Measurements from ENCODE around the gene TLL2. TPM values are rescaled to one million over a fixed set of nuclear protein-coding genes. Genes with fewer than 3 reads are reported as not detected.

TLL2 gene
- total and polyA plus RNA-seq, 9 of the 15 experiments (the other 6 are each of a cell fraction or from before 2014, with no cell fraction given): 0.09 TPM; not detected in 8

- ATAC-seq: no peak
- Histone ChIP-seq H3K4me1 (replicated peaks in 1 of 2; ENCODE audit: control insufficient read depth in 2 of 2, insufficient read depth in 2 of 2, low read length in 2 of 2) (no peaks in the 10 kb centered on the region), H2AFZ (ENCODE audit: low read depth, low read length) (no peak overlapping the region), H3K79me2 (ENCODE audit: control insufficient read depth, insufficient read depth, low read length) (peaks cover 14% of the 10 kb centered on the region; the same call in 2 of the 3 replicates), H3K9ac (ENCODE audit: insufficient read depth in 1 of 2, low read depth in 2 of 2, low read length in 2 of 2) (no peak overlapping the region), H3K27ac (ENCODE audit: extremely low read depth, low read depth, low read length) (no peak overlapping the region), H3K9me1 (ENCODE audit: control insufficient read depth, insufficient read depth, low read length) (no peaks in the 10 kb centered on the region), H3K27me3 (ENCODE audit: control insufficient read depth in 2 of 2, insufficient read depth in 2 of 2, low read length in 2 of 2) (no peaks in the 10 kb centered on the region), H3K4me3 (no peak overlapping the region), H3K36me3 (ENCODE audit: control insufficient read depth, insufficient read depth, low read length) (peaks cover 61% of the 10 kb centered on the region; the same call in 1 of the 3 replicates), H3K9me3 (replicated peaks; ENCODE audit: control insufficient read depth, insufficient read depth, low read depth, low read length) (no peaks in the 10 kb centered on the region), H4K20me1 (replicated peaks; ENCODE audit: control insufficient read depth, insufficient read depth, low read length) (no peaks in the 10 kb centered on the region), H3K4me2 (ENCODE audit: insufficient read depth, low read length) (no peak overlapping the region)
- FAIRE-seq: no peak
- ChIA-PET POLR2A (interaction anchor here (0.7 to 1.5 kb wide), 2 partner anchors 10 to 18 kb away, joined by 3 read pairs; no protein-coding TSS in a partner anchor), CTCF (ENCODE audit: low intra/inter-chr PET ratio) (no interaction called here)
- TF ChIP-seq ARHGAP35 (IDR thresholded peaks at IDR 0.05; ENCODE audit: partially characterized antibody) (no peak), BDP1 (IDR thresholded peaks at IDR 0.05; ENCODE audit: insufficient read depth, insufficient read length) (no peak), EGR1 (conservative IDR thresholded peaks at IDR 0.05) (no peak), ZBTB34 (CRISPR knock-in tag; IDR thresholded peaks at IDR 0.05) (no peak), PCBP1 (IDR thresholded peaks at IDR 0.05; ENCODE audit: low read depth, low read length, poor library complexity, severe bottlenecking) (no peak), TAF9B (IDR thresholded peaks at IDR 0.05; ENCODE audit: partially characterized antibody) (no peak), TAF1 (IDR thresholded peaks at IDR 0.05; ENCODE audit: control insufficient read depth, extremely low read depth, insufficient read depth, low read length, severe bottlenecking) (no peak), TARDBP (IDR thresholded peaks at IDR 0.05) (no peak), NFIX (CRISPR knock-in tag; IDR thresholded peaks at IDR 0.05; ENCODE audit: low read depth) (no peak), ZNF75A (CRISPR knock-in tag; IDR thresholded peaks at IDR 0.05) (no peak), RBBP5 (IDR thresholded peaks at IDR 0.05; ENCODE audit: borderline replicate concordance, insufficient read depth, low read length, poor library complexity, severe bottlenecking) (no peak), TCF3 (CRISPR knock-in tag; IDR thresholded peaks at IDR 0.05) (no peak), ZC3H11A (IDR thresholded peaks at IDR 0.05; ENCODE audit: low read depth, low read length) (no peak), TCFL5 (CRISPR knock-in tag; conservative IDR thresholded peaks at IDR 0.05) (no peak), ZNF696 (CRISPR knock-in tag; conservative IDR thresholded peaks at IDR 0.05) (no peak), ZNF551 (CRISPR knock-in tag; IDR thresholded peaks at IDR 0.05) (no peak), PRMT5 (CRISPR knock-in tag; IDR thresholded peaks at IDR 0.05) (no peak), SIX5 (IDR thresholded peaks at IDR 0.05; ENCODE audit: borderline replicate concordance in 1 of 2, insufficient read depth in 1 of 2, low read depth in 1 of 2, low read length in 2 of 2) (no peak)
- BruUV-seq (replicated peaks): no TSS peak
- in situ Hi-C loops (cut with MboI): no loop called here
- no peak for DNase-seq (ENCODE audit: extremely low read depth in 1 of 4, low spot score in 3 of 4)
- intact Hi-C loops (cut with micrococcal nuclease): no loop called here
- 100% methylated on average over 1 of the region's 1 CpG for WGBS (ENCODE audit: insufficient coverage, low coverage, missing lambda C conversion rate)
These were observed 22.4 kb upstream of the TLL2 start for GRCh38 chr10:96536129-96536528.

Data from K562 (cell line).